Sigmoid colon (tissue), 7 donors: ENCODE data around the gene NPLOC4. TPM values are rescaled to one million over a fixed set of nuclear protein-coding genes. Genes with fewer than 3 reads are reported as not detected.
A peak's percentile ranks its signal among the peaks of the same experiment; 100 is the strongest.
"Not testable (repeated sequence)": the region's sequence is repeated elsewhere in the genome, so short reads cannot be mapped to it uniquely, and the experiment has no call there.

Experiments used
- DNase-seq: peaks from one replicate; pipeline ENCODE4 v3.0.0-alpha.2; 2019
- H3K27ac ChIP-seq, 4 donors: fragments of 200-600 bp; sonication (generic); one replicate each; pipeline ENCODE4 v1.5.1; 2016 to 2019; ENCODE audit warnings: mild to moderate bottlenecking in 1 of 4
- H3K27me3 ChIP-seq, 3 donors: fragments of 200-600 bp; sonication (generic); one replicate each; pipeline ENCODE4 v1.5.1; 2019; ENCODE audit warnings: mild to moderate bottlenecking in 1 of 3
- H3K36me3 ChIP-seq, 4 donors: fragments of 200-600 bp; sonication (generic); one replicate each; pipeline ENCODE4 v1.5.1; 2016 to 2019
- H3K4me1 ChIP-seq, 4 donors: fragments of 200-600 bp; sonication (generic); one replicate each; pipeline ENCODE4 v1.5.1; 2017 to 2019
- H3K4me3 ChIP-seq, 4 donors: fragments of 200-600 bp; sonication (generic); one replicate each; pipeline ENCODE4 v1.5.1; 2017 to 2019; ENCODE audit warnings: mild to moderate bottlenecking in 2 of 4, moderate library complexity in 1 of 4
- H3K9me3 ChIP-seq, 4 donors: fragments of 200-600 bp in 3 of 4; sonication (generic) in 3 of 4; one replicate each; pipeline versions ENCODE4 v1.5.1 to v1.6.1; 2013 to 2019
- CTCF ChIP-seq, 4 experiments: fragments of 450-650 bp in 3 of 4; fragments of 200-600 bp in 1 of 4; IDR thresholded peaks; one replicate each; pipeline ENCODE4 v1.5.1; 2016 to 2019; ENCODE audit warnings: antibody characterized with exemption in 4 of 4, mild to moderate bottlenecking in 3 of 4, moderate library complexity in 2 of 4
- EP300 ChIP-seq, 4 donors: sonication (generic); formaldehyde crosslinking; IDR thresholded peaks; one replicate each; pipeline ENCODE4 v1.6.1; 2017; ENCODE audit warnings: antibody characterized with exemption in 4 of 4
- POLR2A ChIP-seq, 2 donors: fragments of 450-650 bp; IDR thresholded peaks; one replicate each; pipeline ENCODE4 v1.6.1; 2016; ENCODE audit warnings: antibody characterized with exemption in 2 of 2, mild to moderate bottlenecking in 2 of 2, moderate library complexity in 2 of 2
- POLR2AphosphoS5 ChIP-seq, 4 donors: sonication (generic); formaldehyde crosslinking; IDR thresholded peaks; one replicate each; pipeline ENCODE4 v1.6.1; 2017; ENCODE audit warnings: antibody characterized with exemption in 4 of 4
- WGBS, 2 donors: extraction: QIAGEN DNeasy Blood & Tissue Kit; methylation state at CpG; one replicate each; pipeline ENCODE4 v1.1.7; 2013; 5-methylcytosine and 5-hydroxymethylcytosine counted together
- intact Hi-C: fragments of 100-400 bp; cut with DNase I; formaldehyde crosslinking; loops from one replicate; pipeline ENCODE4 v1.15.1; 2023
- polyA plus RNA-seq, 3 donors: library from polyadenylated mRNA; stranded (reverse); fragments of 200-250 nt; gene quantifications; one replicate each; pipeline ENCODE4 v1.2.3, GENCODE V29; 2013
- total RNA-seq, 4 donors: library from RNA; depleted of rRNA; stranded (reverse); fragments of >200 nt; gene quantifications; one replicate each; pipeline ENCODE4 v1.1.0, GENCODE V29; 2016
- donor health status: healthy with polysubstance abuse.
- donor health status: Bipolar disorder and iron deficiency.
- donor health status: healthy.

NPLOC4 gene
- total and polyA plus RNA-seq, 7 donors, result 19.8 to 59.7 (median 51.7) TPM

- peaks cover 0 to 15% (median 13%) of the 10 kb centered on the region in 4 donors for H3K4me1 ChIP-seq
- H3K4me3 ChIP-seq, result no peak overlapping the region
- H3K36me3 ChIP-seq, result peaks cover 0 to 17% (median 9%) of the 10 kb centered on the region in 4 donors
- DNase-seq, result no peak
- peaks cover 19 to 43% (median 42%) of the 10 kb centered on the region in 3 donors for H3K27me3 ChIP-seq
- 41 to 79% methylated on average over 13 of the region's 13 CpGs for WGBS, 2 donors
- TF ChIP-seq POLR2AphosphoS5 (IDR thresholded peaks at IDR 0.05) (no peak), CTCF (IDR thresholded peaks at IDR 0.05) (no peak), EP300 (IDR thresholded peaks at IDR 0.05) (no peak), POLR2A (IDR thresholded peaks at IDR 0.05) (no peak)
- intact Hi-C loops, result no loop called here
- H3K27ac ChIP-seq, result no peak overlapping the region
- no peaks in the 10 kb centered on the region for H3K9me3 ChIP-seq
These were observed 101.2 kb downstream of the NPLOC4 start for GRCh38 chr17:81535480-81536298.

DNA sequence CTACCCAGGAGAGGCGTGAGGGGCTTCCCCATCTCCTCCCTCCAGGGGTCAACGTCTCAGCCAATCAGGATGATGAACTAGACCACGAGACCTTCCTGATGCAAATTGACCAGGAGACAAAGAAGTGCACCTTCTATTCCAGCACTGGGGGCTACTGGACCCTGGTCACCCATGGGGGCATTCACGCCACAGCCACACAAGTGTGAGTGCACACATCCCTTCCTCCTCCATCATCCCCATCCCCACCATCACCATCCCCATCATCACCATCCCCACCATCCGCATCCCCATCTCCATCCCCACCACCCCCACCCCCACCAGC lies 101.9 kb downstream of the NPLOC4 start:
- H3K27ac ChIP-seq, result no peak overlapping the region
- intact Hi-C loops, result no loop called here
- H3K4me3 ChIP-seq, result no peak overlapping the region
- H3K36me3 ChIP-seq, result peaks cover 0 to 10% (median 3%) of the 10 kb centered on the region in 4 donors
- H3K9me3 ChIP-seq, result no peaks in the 10 kb centered on the region
- 81 to 84% methylated on average over 5 of the region's 5 CpGs for WGBS, 2 donors
- H3K27me3 ChIP-seq, result peaks cover 19 to 43% (median 42%) of the 10 kb centered on the region in 3 donors
- TF ChIP-seq EP300 (IDR thresholded peaks at IDR 0.05) (no peak), POLR2A (IDR thresholded peaks at IDR 0.05) (no peak), POLR2AphosphoS5 (IDR thresholded peaks at IDR 0.05) (no peak)
- H3K4me1 ChIP-seq, result peaks cover 0 to 15% (median 13%) of the 10 kb centered on the region in 4 donors
- DNase-seq, result no peak

GRCh38 chr17:81534157-81535006 lies 102.5 kb downstream of the NPLOC4 start:
- Histone ChIP-seq H3K4me1 (peaks cover 0 to 15% (median 13%) of the 10 kb centered on the region in 4 donors), H3K27ac (no peak overlapping the region), H3K9me3 (no peaks in the 10 kb centered on the region), H3K4me3 (no peak overlapping the region), H3K27me3 (peaks cover 19 to 44% (median 43%) of the 10 kb centered on the region in 3 donors), H3K36me3 (peaks cover 0 to 7% (median under 1%) of the 10 kb centered on the region in 4 donors)
- WGBS, 2 donors, result 48 to 69% methylated on average over 6 of the region's 6 CpGs
- TF ChIP-seq EP300 (IDR thresholded peaks at IDR 0.05), result no peak
- TF ChIP-seq POLR2AphosphoS5 (IDR thresholded peaks at IDR 0.05), result peak in 1 of 4 donors; percentile 0
- intact Hi-C loops, result no loop called here
- DNase-seq, result no peak

DNA sequence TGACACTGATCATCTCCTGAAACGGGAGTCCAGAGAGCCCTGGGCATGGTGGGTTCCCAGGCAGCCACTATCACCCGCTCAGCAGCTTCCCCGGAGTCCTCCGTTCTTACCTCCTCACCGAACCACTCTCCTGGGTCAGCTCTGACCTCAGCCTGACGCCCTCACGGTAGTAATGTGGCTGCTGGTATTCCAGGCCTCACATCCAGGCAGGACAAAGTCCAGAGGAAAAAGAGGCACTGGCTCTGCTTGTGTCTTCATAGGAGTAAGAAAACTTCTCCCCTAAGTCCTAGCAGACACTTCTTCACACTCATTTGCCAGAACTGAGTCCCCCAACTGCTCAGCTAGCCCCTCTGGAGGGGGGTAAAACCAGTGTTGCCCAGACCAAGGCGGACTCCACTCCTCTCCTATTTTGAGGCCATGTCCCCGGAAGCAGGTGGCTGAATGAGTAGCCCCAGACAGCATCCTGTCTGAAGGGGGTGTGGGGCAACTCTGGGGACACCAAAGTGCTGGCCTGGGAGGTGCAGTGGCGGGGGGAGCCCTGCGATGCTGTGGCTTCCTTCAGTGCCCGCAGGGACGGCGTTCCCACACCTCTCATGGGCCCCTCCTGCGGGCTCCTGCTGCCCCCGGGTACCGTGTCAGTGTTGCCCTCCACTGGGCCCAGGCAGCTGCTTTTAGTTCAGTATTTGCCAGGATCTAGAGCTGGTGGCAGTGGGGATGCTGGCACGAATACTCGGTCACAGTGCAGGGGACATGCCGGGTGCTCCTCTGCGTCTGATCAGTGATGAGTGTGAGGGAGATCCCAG lies 103.4 kb downstream of the NPLOC4 start:
- no peak for TF ChIP-seq CTCF (IDR thresholded peaks at IDR 0.05)
- TF ChIP-seq EP300 (IDR thresholded peaks at IDR 0.05), result no peak
- TF ChIP-seq POLR2AphosphoS5 (IDR thresholded peaks at IDR 0.05), result no peak
- no peak for TF ChIP-seq POLR2A (IDR thresholded peaks at IDR 0.05)
- Histone ChIP-seq H3K27me3 (peaks cover 22 to 52% (median 52%) of the 10 kb centered on the region in 3 donors), H3K9me3 (no peaks in the 10 kb centered on the region), H3K27ac (no peak overlapping the region), H3K4me3 (no peak overlapping the region), H3K4me1 (peaks cover 0 to 15% (median 13%) of the 10 kb centered on the region in 4 donors), H3K36me3 (peaks cover 0 to under 1% (median 0%) of the 10 kb centered on the region in 4 donors)
- intact Hi-C loops, result no loop called here
- WGBS, 2 donors, result 55 to 63% methylated on average over 21 of the region's 21 CpGs
- DNase-seq, result no peak

DNA sequence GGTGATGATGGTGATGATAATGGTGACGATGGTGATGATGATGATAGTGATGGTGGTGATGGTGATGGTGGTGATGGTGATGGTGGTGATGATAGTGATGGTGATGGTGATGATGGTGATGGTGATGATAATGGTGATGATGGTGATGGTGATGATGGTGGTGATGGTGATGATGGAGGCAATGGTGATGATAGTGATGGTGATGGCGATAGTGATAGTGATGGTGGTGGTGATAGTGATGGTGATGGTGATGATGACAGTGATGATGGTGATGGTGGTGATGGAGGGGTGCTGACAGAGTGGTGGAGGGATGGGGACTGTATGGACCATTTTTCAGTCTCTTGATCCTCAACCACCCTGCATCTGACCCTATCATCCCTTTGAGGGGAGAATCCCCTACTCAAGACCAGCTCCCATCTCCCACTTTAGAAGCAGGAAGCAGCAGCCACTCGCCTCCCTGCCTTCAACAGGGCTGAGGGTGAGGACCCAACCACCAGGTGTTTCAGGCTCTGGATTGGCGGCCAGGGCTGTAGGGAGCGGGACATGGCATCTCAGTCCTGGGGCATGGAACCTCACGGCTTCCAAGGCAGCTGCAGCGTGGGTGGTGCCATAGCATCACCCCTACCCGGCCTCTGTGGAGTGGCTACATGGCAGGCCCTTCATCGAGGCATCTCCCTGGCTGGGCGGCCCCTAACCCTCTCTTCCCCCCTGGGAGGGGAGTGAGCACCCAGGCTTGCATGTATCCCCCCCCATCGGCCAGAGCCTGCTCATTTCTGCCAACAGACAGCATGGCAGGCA lies 104.2 kb downstream of the NPLOC4 start:
- WGBS, 2 donors, result 92 to 95% methylated on average over 11 of the region's 11 CpGs
- no peak overlapping the region for H3K27ac ChIP-seq
- TF ChIP-seq POLR2A (IDR thresholded peaks at IDR 0.05), result no peak
- TF ChIP-seq POLR2AphosphoS5 (IDR thresholded peaks at IDR 0.05), result no peak
- no peak for TF ChIP-seq CTCF (IDR thresholded peaks at IDR 0.05)
- TF ChIP-seq EP300 (IDR thresholded peaks at IDR 0.05), result no peak

GRCh38 chr17:81531998-81532404 lies 104.9 kb downstream of the NPLOC4 start:
- Histone ChIP-seq H3K4me1 (peaks cover 0 to 19% (median 15%) of the 10 kb centered on the region in 4 donors), H3K27me3 (peaks cover 31 to 58% (median 55%) of the 10 kb centered on the region in 3 donors)
- H3K4me3 ChIP-seq, H3K9me3 ChIP-seq, DNase-seq, H3K27ac ChIP-seq, intact Hi-C loops, H3K36me3 ChIP-seq: not testable (repeated sequence)
- WGBS, 2 donors, result 97 to 100% methylated on average over 3 of the region's 3 CpGs

More for the DNA sequence above, 104.2 kb downstream of the NPLOC4 start:
- no peaks in the 10 kb centered on the region for H3K36me3 ChIP-seq
- H3K27me3 ChIP-seq, result peaks cover 31 to 58% (median 55%) of the 10 kb centered on the region in 3 donors
- peaks cover 0 to 19% (median 16%) of the 10 kb centered on the region in 4 donors for H3K4me1 ChIP-seq
- H3K9me3 ChIP-seq, result no peaks in the 10 kb centered on the region
- no peak overlapping the region for H3K4me3 ChIP-seq
- intact Hi-C loops, result no loop called here
- DNase-seq, result no peak

DNA sequence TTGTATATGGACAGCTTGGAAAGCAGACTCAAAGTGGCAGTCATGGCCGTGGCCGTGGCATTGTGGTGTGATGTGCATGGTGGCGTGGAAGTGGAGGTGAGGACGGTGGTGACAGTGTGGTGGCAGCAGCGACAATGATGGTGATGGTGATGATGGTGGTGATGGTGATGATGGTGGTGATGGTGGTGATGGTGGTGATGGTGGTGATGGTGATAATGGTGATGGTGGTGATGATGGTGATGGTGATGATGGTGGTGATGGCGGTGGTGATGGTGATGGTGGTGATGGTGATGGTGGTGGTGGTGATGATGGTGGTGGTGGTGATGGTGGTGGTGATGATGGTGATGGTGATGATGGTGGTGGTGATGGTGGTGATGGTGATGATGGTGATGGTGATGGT lies 105.9 kb downstream of the NPLOC4 start:
- Histone ChIP-seq H3K27me3 (peaks cover 26 to 58% (median 55%) of the 10 kb centered on the region in 3 donors), H3K4me1 (peaks cover 0 to 12% (median 9%) of the 10 kb centered on the region in 4 donors)
- H3K36me3 ChIP-seq, DNase-seq, intact Hi-C loops, H3K4me3 ChIP-seq, H3K27ac ChIP-seq, H3K9me3 ChIP-seq: not testable (repeated sequence)
- 80 to 90% methylated on average over 6 of the region's 6 CpGs for WGBS, 2 donors
